H1 (cell line): ENCODE results near the gene IFT122. TPM values are rescaled to one million over a fixed set of nuclear protein-coding genes. Genes with fewer than 3 reads are reported as not detected.

ENCODE experiments used
- HDAC6 ChIP-seq: IDR thresholded peaks from one replicate; pipeline ENCODE4 v1.7.1; 2012; ENCODE audit warnings: low read depth, mild to moderate bottlenecking, inconsistent platforms, low read length, moderate library complexity
- KDM4A ChIP-seq: IDR thresholded peaks from one replicate; pipeline ENCODE4 v1.7.1; 2012; ENCODE audit warnings: low read depth, mild to moderate bottlenecking, moderate library complexity, low read length, inconsistent platforms; ENCODE audit not compliant: severe bottlenecking
- RXRA ChIP-seq: IDR thresholded peaks from 2 replicates; pipeline ENCODE4 v1.6.1; 2011; ENCODE audit warnings: low read depth, mild to moderate bottlenecking, low read length, moderate library complexity; ENCODE audit not compliant: insufficient read depth
- SIN3A ChIP-seq, 2 experiments: IDR thresholded peaks in 1 of 2; conservative IDR thresholded peaks in 1 of 2; 2 replicates each; pipeline ENCODE4 v1.6.1; 2011 to 2012; ENCODE audit warnings: low read length in 2 of 2, improper control_type of control experiment in 1 of 2, low read depth in 1 of 2, mild to moderate bottlenecking in 1 of 2
- polyA plus RNA-seq, 7 experiments: library from polyadenylated mRNA; depleted of rRNA in 3 of 7; stranded (reverse) in 5 of 7; unstranded in 2 of 7; fragments of >200 nt in 5 of 7; fragments of 200-250 nt in 2 of 7; gene quantifications; 1 replicate in 5 of 7; 2 replicates in 1 of 7; 4 replicates in 1 of 7; pipeline versions ENCODE4 v1.2.1 to v1.2.3, GENCODE V29; 2011 to 2013; ENCODE audit warnings: missing spikeins in 2 of 7, mixed read lengths in 2 of 7
- total RNA-seq: library from RNA; stranded (reverse); fragmentation: NEBNext Ultra II Directional; extraction: Animal tissue kit (Norgen Biotek cat#: 25700); gene quantifications from 2 replicates; pipeline ENCODE4 v1.2.1, GENCODE V29; 2021

The IFT122 gene
- total and polyA plus RNA-seq, 2 of the 8 experiments (the other 6 are each of a cell fraction or from before 2014, with no cell fraction given) = 23.7 to 25.1 TPM

DNA sequence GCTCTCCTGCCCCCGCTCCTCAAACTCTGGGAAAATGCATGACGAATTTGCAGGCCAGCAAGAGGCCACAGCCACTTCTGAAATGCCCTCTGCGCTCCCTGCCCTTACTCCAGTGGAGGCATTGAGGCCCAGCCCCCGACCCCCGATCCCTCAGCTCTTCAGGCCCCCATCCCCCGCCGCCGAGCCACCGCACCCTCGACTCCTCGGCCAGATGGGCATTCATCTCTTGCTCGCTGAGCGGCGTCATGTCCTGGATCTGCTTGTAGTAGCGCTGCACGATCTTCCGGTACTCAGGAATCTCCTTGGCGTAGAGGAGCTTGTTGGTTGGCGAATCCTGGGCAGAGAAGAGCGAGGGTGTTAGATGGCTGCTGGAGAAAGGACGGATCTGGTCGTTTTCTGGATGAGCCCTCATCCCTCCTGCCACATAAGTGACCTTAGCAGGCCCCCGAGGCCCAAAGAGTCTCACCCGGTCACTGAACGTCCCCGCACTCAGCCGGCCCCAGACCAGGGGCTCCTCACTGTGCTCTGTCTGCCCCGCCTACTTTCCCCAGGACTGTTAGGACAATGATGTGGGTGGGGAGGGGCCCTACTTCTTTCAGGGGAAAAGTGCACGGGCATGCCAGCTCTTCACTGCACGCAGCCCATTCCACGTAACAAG lies 117.0 kb downstream of the IFT122 start (continued):
- TF ChIP-seq SIN3A (conservative IDR thresholded peaks at IDR 0.05 in 1 of 2, IDR thresholded peaks at IDR 0.05 in 1 of 2; ENCODE audit: low read depth in 1 of 2, low read length in 2 of 2) (no peak), KDM4A (no peak), RXRA (no peak), HDAC6 (no peak)
